ENCODE results near the gene DAD1.
A peak's percentile ranks its signal among the peaks of the same experiment; 100 is the strongest.

Gene DAD1

GRCh38 chr14:22598099-22598895 lies 9.3 kb upstream of the DAD1 start, which contains the start of gene ABHD4:
Gene ABHD4, plus strand, starts transcription at chr14:22598300. Its CDS starts 7 bp downstream, at chr14:22598307.
- DNase-seq = peak; percentile 57 to 61

GRCh38 chr14:22597771-22598098 lies 8.7 kb upstream of the DAD1 start:
- no peak for DNase-seq

GRCh38 chr14:22597265-22597664 lies 8.2 kb upstream of the DAD1 start:
- DNase-seq = no peak

GRCh38 chr14:22596354-22596879 lies 7.4 kb upstream of the DAD1 start:
- no peak for DNase-seq

- no peak for DNase-seq
Observed at GRCh38 chr14:22594156-22594716, 5.2 kb upstream of the DAD1 start.

GRCh38 chr14:22593601-22594000 lies 4.6 kb upstream of the DAD1 start:
- no peak for DNase-seq

- no peak for DNase-seq
Observed at GRCh38 chr14:22593189-22593588, 4.2 kb upstream of the DAD1 start.

GRCh38 chr14:22588526-22589095 lies 413 bp downstream of the DAD1 start:
- peak; percentile 17 to 69 for DNase-seq

- DNase-seq = peak in 1 of 2 donors; percentile 48
Observed at GRCh38 chr14:22587677-22588422, 1.2 kb downstream of the DAD1 start.

GRCh38 chr14:22587247-22587646 lies 1.8 kb downstream of the DAD1 start:
- DNase-seq = no peak

- no peak for DNase-seq
Observed at GRCh38 chr14:22583994-22584393, 5.0 kb downstream of the DAD1 start.

- DNase-seq = no peak
Observed at GRCh38 chr14:22580625-22581024, 8.4 kb downstream of the DAD1 start.

- DNase-seq = no peak
Observed at GRCh38 chr14:22579881-22580280, 9.1 kb downstream of the DAD1 start.

GRCh38 chr14:22579236-22579635 lies 9.8 kb downstream of the DAD1 start:
- peak in 1 of 2 donors; percentile 41 for DNase-seq

- DNase-seq = no peak
Observed at GRCh38 chr14:22577334-22577908, 11.6 kb downstream of the DAD1 start.

- no peak for DNase-seq
Observed at GRCh38 chr14:22573804-22574203, 15.2 kb downstream of the DAD1 start.

GRCh38 chr14:22572562-22573058 lies 16.4 kb downstream of the DAD1 start:
- DNase-seq = no peak

- peak; percentile 95 to 98 for DNase-seq
Observed at GRCh38 chr14:22570132-22570949, 18.7 kb downstream of the DAD1 start.

- DNase-seq = no peak
Observed at GRCh38 chr14:22569737-22570131, 19.3 kb downstream of the DAD1 start.

- DNase-seq = no peak
Observed at GRCh38 chr14:22569106-22569736, 19.8 kb downstream of the DAD1 start.

- DNase-seq = peak in 1 of 2 donors; percentile 25
Observed at GRCh38 chr14:22567437-22567836, 21.6 kb downstream of the DAD1 start.
